OCI-M1 (cell line): Measurements from ENCODE around the gene MEGF8.
A peak's percentile ranks its signal among the peaks of the same experiment; 100 is the strongest.
"Not testable (repeated sequence)": the region's sequence is repeated elsewhere in the genome, so short reads cannot be mapped to it uniquely, and the experiment has no call there.

ENCODE experiments used
- DNase-seq: peaks from one replicate; lab custom pipeline; 2025; lab: John Stamatoyannopoulos, UW

MEGF8 gene

GRCh38 chr19:42332059-42332458 lies 6.6 kb downstream of the MEGF8 start:
- no peak for DNase-seq

GRCh38 chr19:42333018-42333417 lies 7.6 kb downstream of the MEGF8 start:
- DNase-seq = no peak

GRCh38 chr19:42333975-42334696 lies 8.7 kb downstream of the MEGF8 start:
- DNase-seq = no peak

GRCh38 chr19:42334697-42335373 lies 9.4 kb downstream of the MEGF8 start:
- DNase-seq = no peak

- peak; percentile 60 for DNase-seq
Observed at GRCh38 chr19:42335374-42335936, 10.0 kb downstream of the MEGF8 start.

- no peak for DNase-seq
Observed at GRCh38 chr19:42335971-42336370, 10.5 kb downstream of the MEGF8 start.

GRCh38 chr19:42339126-42339860 lies 13.9 kb downstream of the MEGF8 start:
- not testable (repeated sequence) for DNase-seq

GRCh38 chr19:42339922-42340321 lies 14.5 kb downstream of the MEGF8 start:
- not testable (repeated sequence) for DNase-seq

GRCh38 chr19:42343344-42344110 lies 18.1 kb downstream of the MEGF8 start:
- DNase-seq = no peak

- DNase-seq = no peak
Observed at GRCh38 chr19:42344336-42344893, 19.0 kb downstream of the MEGF8 start.

- DNase-seq = peak; percentile 5
Observed at GRCh38 chr19:42345191-42345812, 19.9 kb downstream of the MEGF8 start.

- DNase-seq = no peak
Observed at GRCh38 chr19:42348211-42348610, 22.8 kb downstream of the MEGF8 start.

GRCh38 chr19:42349378-42350107 lies 24.1 kb downstream of the MEGF8 start:
- no peak for DNase-seq

GRCh38 chr19:42350417-42350816 lies 25.0 kb downstream of the MEGF8 start:
- DNase-seq = no peak

GRCh38 chr19:42351079-42351735 lies 25.8 kb downstream of the MEGF8 start:
- no peak for DNase-seq

GRCh38 chr19:42352301-42353259 lies 27.1 kb downstream of the MEGF8 start:
- DNase-seq = no peak

- no peak for DNase-seq
Observed at GRCh38 chr19:42353341-42354015, 28.0 kb downstream of the MEGF8 start.

GRCh38 chr19:42355896-42356295 lies 30.5 kb downstream of the MEGF8 start:
- DNase-seq = no peak
